Globus pallidus (tissue), 1 donor: ENCODE data around the gene ANXA2.
"Not testable (repeated sequence)": the region's sequence is repeated elsewhere in the genome, so short reads cannot be mapped to it uniquely, and the experiment has no call there.

ENCODE experiments used
- DNase-seq: peaks from one replicate; pipeline ENCODE4 v3.0.0-alpha.2; 2015; ENCODE audit warnings: low spot score

Gene ANXA2

DNA sequence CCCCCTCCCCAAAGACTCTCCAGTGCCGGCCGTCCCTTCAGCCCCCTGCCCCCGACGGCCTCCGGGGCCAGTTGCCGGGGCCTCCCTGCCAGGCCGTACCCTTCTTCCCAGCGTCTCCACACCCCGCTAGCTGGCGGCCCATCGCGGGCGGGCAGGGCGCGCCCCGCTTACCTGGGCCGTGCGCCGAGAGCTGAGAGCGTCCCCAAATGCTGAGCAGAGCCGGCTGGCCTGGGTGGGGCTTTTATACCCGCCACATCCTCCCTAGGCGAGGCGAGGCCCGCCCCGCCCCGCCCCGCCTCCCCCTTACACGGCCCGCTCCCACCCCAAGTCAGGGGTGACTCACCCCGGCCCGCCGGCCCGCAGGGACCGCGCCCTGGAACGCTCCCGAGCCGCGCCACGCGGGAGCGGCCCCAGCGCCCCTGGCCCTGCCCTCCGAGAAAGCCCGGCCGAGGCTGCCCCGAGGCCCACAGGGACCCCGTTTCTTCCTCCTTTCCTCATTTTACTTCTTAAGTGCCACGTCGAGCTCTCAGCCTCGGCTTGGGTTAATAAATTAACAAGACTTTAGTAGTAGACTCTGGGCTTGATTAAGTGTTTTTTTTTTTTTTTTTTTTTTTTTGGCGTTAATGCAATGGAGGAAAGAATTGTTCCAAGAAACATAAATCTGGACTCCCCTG is at the start of gene ANXA2:
Gene ANXA2 (minus strand): TSS at position 215 of the 674 bp plus-strand sequence. CDS start 11,911 bp downstream, outside the sequence.
- no peak for DNase-seq

DNA sequence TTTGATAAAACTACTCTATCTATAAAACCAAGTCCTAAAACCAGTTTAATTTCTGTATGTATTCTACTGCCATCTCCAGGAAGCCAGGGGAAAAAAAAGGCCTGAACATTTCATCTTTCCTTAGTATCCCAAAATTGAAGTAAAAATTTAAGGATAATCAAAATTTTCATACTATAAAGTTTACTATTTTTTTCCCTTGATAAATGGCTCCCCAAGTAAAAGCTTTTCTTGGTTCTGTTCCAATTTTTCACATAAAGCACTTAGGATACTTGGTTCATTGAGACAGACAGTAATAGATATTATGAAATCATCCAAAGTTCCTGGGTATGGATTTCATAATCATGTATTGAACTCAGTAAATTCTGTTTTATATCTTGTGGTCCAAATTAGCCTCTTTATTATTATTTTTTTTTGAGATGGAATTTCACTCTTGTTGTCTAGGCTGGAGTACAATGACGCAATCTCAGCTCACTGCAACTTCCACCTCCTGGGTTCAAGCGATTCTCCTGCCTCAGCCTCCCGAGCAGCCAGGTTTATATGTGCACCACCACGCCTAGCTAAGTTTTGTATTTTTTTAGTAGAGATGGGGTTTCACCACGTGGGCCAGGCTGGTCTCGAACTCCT is 46.6 kb upstream of the ANXA2 start:
- no peak for DNase-seq

DNA sequence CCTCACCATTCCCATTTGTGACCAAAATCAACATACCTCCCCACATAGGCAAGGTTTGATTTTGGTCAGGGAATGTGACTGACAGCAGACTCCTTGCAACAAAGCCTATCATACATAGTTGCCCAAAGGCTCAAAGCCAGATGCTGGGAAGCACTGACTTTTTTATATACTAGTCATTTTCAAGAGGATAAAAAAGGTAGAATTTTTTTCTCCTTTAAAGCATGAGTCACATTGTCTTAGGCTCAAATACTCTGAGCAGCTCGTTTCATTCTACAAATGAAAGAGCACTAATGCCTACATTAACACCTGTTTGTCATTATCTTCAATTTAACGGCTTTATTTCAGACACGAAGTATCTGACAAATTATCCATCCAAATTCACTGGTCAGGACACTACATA is 45.0 kb upstream of the ANXA2 start:
- DNase-seq = no peak

DNA sequence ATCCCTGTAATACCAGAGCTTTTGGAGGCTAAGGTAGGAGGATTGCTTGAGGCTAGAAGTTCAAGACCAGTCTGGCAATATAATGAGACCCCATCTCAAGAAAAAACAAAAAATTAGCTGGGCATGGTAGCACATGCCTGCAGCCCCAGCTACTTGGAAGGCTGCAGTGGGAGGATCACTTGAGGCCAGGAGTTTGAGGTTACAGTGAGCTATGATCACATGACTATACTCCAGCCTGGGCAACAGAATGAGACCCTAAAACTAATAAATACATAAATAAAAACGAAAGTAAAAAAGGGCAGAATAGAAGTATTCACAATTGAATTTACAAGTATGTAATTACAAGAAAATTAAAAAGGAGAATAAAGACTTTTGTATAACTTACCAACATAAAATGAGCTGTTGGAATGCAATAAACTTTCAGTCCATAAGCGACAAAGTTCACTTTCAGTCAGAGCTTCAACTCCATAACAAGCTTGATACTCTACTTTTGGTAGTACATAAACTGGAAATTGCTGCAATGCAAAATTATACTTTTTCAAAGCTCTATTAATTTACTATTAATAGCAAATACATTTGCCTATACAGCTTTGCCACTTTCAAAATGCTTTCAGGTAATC is 44.4 kb upstream of the ANXA2 start:
- DNase-seq = no peak

DNA sequence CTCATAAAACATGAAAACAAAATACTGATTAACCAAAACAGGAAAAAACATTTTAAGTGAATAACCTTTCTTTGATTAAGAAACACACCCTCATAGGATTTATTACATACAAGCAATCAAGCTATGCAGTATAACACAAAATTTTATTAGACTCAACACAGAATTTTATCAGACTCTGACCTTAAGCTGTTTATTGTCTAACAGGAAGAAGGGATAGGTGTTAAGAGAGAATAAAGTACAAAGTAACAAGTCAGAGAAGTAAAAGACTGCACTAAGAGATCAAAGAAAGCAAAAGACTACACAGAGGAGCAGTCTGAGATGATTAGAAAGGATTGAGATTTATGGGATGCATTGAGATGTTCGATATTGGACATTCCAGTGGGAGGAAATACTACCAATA is 43.5 kb upstream of the ANXA2 start:
- DNase-seq = no peak

DNA sequence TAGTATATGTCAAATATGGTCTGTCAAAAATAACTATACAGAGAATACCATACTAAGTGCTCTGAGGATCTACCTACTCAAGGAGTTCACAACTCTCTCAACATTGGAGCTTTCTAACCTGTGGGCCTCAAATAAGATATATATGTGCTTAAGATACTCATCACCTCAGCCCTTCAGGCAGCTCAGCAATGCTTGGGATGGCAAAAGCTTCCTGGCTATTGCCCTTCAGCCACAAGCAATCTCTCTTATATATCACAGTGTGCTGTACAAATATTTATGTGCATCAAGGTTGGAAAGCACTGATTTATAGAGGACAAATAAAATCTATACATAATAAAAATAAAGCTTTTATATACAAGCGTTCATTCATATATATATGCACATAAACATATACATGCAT is 40.9 kb upstream of the ANXA2 start:
- no peak for DNase-seq

DNA sequence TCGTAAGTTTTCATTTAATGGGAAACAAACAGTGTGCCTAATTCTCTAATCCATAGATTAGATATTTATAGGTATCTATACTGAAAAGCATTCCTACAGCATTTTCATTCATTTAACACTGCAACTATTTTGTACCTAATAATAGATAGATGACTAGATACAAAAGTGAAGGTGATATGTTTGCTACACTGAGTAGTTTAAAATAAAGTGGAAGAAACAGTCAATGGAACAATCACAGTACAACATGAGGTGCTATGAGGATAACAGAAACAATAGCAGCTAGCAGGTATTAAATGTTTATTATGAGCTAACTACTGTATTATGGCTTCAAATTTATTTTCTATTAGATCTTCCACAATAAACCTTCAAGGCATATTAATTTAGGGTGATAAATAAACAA is 31.1 kb upstream of the ANXA2 start:
- no peak for DNase-seq

DNA sequence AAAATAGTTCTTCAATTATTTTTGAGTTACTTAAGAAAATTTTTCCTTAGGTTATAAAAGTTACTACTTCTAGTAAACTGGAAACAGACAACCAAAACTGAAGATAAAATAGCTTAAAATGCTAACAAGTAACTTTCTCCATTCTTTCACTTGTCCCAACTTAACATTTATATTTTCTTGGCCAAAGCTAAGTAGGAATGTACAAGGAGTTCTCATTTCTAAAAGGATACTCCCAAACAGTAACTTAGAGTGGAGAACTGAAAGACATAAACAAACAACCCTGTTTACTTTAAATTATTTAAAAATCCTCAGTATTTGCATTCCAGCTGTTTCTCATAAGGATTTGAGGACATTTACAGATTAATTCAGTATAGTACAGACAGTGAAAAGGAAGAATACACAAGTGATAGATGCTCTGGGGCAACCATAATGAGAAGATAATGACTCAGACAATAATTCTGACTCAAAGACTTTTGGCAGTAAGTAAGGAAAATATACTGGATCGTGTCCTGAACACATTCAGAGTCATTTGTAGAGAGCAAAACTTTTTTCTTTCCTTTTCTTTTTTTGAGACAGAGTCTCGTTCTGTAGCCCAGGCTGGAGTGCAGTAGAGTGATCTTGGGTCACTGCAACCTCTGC is 29.2 kb upstream of the ANXA2 start:
- no peak for DNase-seq

DNA sequence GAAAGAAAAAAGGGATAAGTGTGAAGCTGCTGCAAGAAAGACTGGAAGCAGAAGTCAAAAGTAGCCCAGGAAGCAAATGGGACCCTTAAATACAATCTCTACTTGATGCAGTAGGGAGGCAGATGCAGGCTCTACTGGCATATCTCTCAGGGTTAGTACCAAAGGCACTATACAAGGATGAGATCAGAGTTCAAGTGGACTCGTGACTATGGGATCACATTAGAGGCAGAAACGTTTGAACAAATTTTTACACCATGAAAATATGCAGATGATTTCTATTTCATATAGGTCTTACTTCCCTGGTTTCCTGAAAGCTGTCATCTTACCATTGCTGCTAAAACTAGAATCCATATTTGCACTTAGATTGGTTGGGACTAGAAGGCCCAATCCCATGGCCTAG is 27.7 kb upstream of the ANXA2 start:
- no peak for DNase-seq

DNA sequence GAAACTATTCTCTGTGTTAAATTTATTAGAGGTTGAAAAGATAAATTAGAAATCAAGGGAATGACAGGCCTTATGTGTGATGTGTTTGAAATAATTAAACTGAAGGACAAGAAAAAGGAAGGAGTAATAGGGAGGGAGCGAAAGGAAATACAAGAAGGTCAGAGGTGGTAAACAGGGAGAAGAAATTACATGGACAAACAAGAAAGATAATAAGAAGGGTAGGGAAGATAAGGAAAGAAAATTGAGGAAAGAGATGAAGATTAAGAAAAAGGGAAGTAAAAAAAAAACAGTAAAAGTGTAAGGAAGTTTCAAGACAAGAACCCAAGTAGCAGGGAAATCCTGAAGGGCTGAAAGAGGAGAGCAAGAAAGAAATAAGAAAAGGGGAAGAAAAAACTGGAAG is 26.2 kb upstream of the ANXA2 start:
- DNase-seq = no peak

DNA sequence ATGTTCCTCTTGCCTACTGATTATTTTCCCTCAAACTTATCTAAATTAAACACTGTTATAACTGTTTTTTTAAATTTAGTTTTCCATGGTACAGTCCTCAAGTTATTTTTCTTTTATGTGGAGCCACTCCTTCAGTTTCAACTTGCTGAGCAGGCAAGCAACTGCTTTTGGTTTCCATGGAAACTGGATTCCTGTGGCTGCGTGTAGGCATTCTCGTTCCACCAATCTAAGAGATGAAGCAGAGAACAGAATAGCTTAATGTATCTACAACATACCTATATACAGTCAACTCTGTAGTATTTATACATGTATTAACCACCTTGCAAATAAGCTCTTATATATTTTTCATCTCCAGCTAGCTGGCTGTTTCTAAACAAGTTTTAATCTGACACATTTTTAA is 25.8 kb upstream of the ANXA2 start:
- no peak for DNase-seq

DNA sequence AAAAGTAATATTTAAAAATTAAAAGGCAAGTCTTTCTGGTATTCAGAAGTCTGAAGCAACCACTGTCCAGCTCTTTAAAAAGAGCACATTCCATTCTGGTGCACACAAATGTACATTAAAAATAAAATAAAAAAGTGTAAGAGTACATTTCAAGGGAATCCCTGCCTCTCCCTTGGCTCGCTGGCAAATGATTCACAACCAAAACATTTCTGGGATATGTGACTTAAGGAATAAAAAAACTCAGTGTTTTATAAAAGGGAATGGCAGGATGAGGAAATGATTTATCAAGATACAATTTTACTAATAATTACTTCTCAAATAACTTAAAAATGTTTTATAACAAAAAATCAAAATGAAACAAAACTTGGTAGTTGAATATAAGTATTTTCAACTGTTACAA is 23.8 kb upstream of the ANXA2 start:
- DNase-seq = no peak

DNA sequence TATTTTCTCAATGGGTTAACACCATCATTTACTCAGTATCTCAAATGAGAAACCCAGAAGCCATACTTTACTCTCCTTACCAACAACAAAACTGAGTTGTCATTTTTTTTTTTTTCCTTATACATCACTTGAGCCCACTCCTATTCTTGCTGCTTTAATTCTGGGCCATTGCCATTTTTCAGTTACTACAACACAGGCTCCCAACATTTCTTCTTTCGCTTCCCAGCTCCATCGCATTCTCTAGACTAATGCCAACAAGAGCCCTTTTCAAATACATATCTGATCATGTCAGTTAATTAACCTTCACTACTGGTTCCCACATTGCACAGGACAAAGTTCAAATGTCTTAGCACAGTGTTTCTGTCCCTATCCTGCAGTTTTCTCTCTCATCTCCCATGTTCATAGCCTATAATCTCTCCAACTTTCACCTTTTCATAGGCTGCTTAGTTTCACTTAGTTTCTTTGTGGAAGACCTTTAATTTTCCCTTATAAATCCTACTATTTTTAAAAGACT is 22.5 kb upstream of the ANXA2 start:
- DNase-seq = no peak

DNA sequence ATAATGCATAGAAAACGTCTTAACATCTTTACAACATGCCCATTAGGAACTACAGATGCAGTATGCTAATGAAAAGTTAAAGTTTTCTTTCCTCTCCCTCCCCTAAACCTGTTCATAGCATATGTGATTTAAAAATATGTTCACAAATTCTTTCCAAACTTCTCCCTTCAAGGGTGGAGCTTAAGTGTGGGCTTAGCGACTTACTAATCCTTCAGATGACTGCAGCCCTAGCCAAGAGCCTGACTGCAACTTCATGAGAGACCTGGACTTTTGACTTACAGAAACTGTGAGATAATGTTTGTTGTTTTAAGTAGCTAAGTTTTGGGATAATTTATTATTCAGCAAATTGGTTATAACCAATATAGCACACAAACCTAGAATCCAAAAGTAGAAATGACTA is 22.0 kb upstream of the ANXA2 start:
- no peak for DNase-seq

DNA sequence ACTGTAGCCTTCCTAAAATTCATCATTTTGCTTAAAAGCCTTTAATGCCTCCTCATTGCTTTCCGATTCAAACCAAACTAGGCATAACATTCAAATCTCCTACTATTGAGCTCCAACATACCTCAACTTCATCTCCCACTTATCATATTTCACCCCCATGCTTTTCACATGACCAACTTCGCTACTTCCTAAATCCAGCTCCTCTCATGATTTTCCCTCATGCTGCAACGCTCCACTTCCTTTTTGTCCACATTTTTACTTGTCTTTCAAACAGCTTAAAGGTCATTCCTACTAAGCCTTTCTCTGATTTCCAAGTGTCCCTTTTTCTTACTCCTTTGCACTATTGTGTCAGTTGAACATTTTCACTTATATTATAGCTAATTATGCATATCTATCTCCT is 20.3 kb upstream of the ANXA2 start:
- no peak for DNase-seq

DNA sequence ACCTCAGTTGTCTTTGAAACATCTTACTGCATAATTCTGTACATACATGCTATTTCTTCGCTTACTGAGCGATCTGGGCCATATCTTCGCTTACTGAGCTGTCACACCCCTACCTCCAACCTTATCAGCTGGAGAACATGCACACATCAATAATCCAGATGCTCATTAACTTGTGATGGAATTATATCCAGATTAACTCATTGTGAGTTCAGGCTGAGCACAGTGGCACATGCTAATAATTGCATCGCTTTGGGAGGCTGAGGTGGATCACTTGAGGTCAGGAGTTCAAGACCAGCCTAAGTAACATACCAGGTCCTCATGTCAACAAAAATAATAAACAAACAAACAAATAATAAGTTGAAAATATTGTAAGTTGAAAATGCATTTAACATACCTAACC is 19.3 kb upstream of the ANXA2 start:
- DNase-seq = no peak

DNA sequence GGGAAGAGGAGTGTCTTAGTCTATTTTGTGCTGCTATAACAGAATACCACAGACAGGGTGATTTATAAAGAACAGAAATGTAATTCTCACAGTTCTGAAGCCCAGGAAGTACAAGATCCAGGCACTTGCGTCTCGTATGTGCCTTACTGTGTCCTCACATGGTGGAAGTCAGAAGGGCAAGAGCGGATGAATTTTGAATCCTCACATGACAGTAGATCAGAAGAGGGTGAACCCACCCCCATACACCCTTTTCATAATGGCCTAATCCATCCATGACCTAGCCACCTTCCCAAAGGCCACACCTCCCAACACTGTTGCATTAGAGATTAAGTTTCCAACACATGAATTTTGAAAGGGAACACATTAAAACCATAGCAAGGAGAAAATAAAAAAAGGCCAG is 18.7 kb upstream of the ANXA2 start:
- DNase-seq = no peak

DNA sequence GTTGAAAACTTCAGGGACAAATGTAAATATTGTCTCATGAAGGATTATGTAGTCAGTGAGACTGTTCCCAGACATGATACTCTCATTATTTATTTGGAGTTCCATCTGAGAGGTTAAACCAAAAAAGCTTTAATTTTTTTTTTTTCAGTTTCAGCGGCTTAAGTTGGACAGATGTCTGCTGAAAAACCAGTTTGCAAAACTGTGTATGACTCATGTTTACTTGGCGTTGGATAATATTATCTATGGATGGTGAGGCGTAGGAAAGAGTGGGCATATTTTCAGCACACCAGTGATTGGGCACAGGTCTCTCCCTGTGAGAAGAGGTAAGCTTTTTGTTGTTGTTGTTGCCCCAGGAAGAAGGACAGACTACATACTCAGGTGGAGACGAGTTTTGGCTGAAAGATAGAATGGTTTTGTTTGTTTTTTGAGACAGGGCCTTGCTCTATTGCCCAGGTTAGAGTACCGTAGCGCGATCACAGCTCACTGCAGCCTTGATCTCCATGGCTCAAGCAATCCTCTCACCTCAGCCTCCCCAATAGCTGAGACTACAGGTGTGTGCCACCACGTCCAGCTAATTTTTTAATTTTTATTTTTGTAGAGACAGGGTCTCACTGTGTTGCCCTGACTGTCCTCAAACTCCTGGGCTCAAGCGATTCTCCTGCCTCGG is 16.4 kb upstream of the ANXA2 start:
- no peak for DNase-seq

DNA sequence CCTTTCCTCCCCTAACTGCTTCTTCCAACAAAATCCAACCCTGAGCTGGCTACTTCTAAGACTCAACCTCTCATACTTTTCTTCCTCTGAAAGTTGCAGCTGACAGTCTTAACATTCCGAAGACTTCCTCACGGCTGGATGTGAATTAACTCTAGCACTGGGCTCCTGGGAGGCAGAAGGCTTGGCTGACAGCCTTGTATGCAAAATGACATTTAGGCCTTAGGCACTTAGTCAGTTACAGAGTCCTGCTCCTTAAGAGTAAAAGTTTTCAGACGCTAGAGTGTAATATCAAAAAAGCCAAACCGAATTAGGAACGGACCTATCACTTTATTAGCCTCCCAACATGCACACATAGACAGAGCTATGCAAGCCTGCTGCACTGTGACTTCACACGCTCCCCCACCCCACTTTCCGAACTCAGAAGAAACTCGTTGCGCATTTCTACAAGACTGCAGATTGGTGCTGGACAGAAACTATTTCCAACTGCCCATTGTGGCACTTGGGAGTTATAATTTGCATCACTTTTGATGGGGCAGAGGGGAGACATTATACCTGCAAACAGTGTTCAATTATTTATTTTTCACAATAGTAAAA is 15.5 kb upstream of the ANXA2 start:
- DNase-seq = no peak

DNA sequence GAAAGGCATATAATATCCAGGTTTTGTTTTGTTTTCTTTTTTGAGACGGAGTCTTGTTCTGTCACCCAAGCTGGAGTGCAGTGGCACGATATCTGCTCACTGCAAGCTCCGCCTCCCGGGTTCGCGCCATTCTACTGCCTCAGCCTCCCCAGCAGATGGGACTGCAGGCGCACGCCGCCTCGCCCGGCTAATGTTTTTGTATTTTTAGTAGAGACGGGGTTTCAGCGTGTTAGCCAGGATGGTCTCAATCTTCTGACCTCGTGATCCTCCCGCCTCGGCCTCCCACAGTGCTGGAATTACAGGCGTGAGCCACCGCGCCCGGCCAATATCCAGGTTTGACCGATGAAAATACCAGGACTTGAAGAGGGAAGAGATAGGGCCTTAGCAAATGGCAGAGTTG is 15.0 kb upstream of the ANXA2 start:
- DNase-seq = not testable (repeated sequence)

DNA sequence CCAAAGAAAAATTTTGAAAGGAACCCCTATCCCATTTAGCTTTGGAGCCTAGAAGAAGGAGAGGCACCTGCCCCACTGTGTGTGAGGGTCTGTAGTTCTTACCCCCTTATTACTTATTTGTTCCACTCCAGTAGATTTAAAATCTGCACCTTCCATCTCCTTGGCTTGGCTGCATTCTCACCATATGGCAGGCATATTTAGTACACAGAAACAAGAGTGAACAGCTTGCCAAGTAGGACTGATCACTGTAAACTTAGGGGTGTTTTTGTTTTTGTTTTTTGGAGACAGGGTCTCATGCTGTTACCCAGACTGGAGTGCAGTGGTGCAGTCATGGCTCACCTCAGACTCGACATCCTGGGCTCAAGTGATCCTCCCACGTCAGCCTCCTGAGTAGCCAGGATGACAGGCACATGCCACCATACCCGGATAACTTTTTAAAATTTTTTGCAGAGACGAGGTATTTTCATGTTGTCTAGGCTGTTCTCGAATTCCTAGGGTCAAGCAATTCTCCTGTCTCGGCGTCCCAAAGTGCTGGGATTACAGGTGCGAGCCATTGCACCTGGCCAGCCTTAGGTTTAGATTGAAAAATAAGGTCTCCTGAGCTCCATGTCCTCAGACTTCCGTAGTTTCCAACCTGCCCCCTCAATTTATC is 14.1 kb upstream of the ANXA2 start:
- DNase-seq = no peak

DNA sequence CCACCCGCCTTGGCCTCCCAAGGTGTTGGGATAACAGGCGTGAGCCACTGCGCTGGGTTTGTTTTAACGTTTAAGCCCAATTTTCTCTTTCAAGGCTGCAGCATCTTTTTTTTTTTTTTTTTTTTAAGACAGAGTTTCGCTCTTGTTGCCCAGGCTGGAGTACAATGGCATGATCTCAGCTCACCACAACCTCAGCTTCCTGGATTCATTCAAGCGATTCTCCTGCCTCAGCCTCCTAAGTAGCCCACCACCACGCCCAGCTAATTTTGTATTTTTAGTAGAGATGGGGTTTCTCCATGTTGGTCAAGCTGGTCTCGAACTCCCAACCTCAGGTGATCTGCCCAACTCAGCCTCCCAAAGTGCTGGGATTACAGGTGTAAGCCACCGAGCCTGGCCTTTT is 12.6 kb upstream of the ANXA2 start:
- not testable (repeated sequence) for DNase-seq
